Measurements from ENCODE around the gene SERPINI1.

GRCh38 chr3:167844528-167844927, 109.0 kb downstream of the SERPINI1 start:
- no peak for TF ChIP-seq CTCF (IDR thresholded peaks at IDR 0.05)
- no peak for TF ChIP-seq POLR2A (IDR thresholded peaks at IDR 0.05)
- no peak for TF ChIP-seq POLR2AphosphoS5 (IDR thresholded peaks at IDR 0.05)
